ENCODE results near the gene BCO2. TPM values are rescaled to one million over a fixed set of nuclear protein-coding genes. Genes with fewer than 3 reads are reported as not detected.

BCO2 gene, protein sequence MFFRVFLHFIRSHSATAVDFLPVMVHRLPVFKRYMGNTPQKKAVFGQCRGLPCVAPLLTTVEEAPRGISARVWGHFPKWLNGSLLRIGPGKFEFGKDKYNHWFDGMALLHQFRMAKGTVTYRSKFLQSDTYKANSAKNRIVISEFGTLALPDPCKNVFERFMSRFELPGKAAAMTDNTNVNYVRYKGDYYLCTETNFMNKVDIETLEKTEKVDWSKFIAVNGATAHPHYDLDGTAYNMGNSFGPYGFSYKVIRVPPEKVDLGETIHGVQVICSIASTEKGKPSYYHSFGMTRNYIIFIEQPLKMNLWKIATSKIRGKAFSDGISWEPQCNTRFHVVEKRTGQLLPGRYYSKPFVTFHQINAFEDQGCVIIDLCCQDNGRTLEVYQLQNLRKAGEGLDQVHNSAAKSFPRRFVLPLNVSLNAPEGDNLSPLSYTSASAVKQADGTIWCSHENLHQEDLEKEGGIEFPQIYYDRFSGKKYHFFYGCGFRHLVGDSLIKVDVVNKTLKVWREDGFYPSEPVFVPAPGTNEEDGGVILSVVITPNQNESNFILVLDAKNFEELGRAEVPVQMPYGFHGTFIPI
- total RNA-seq (10 to 100 TPM in 1 of 5 donors, 1 to 10 TPM in 1, under 1 TPM in 2, not detected in 1; 0.87 to 21.8 (median 1.3) TPM), polyA plus RNA-seq (1 to 10 TPM; 1.4 to 7.8 (median 2.9) TPM)
- long read RNA-seq, donor 1: 0 reads
- long read RNA-seq, donor 2: 0 reads
- long read RNA-seq, donor 3: 0 reads
- long read RNA-seq, donor 4: 0 reads
- long read RNA-seq, donor 5: 0 reads
- long read RNA-seq, donor 6, partial matches to known transcripts: 0 of 1 reads
- long read RNA-seq, donor 6, other reads (novel, unspliced or antisense): 0 of 1 reads
- long read RNA-seq, donor 7: 0 reads
- long read RNA-seq, donor 8: 0 reads
- long read RNA-seq, donor 9: 0 reads
- long read RNA-seq, donor 10, partial matches to known transcripts: 0 of 1 reads
- long read RNA-seq, donor 10, other reads (novel, unspliced or antisense): 0 of 1 reads

GRCh38 chr11:112174789-112175598, at the start of gene BCO2:
TSS of gene BCO2 (plus strand) at chr11:112175512. CDS start at chr11:112175602, 90 bp downstream.
- TF ChIP-seq EP300 (IDR thresholded peaks at IDR 0.05): no peak
- TF ChIP-seq, protein P1, sequence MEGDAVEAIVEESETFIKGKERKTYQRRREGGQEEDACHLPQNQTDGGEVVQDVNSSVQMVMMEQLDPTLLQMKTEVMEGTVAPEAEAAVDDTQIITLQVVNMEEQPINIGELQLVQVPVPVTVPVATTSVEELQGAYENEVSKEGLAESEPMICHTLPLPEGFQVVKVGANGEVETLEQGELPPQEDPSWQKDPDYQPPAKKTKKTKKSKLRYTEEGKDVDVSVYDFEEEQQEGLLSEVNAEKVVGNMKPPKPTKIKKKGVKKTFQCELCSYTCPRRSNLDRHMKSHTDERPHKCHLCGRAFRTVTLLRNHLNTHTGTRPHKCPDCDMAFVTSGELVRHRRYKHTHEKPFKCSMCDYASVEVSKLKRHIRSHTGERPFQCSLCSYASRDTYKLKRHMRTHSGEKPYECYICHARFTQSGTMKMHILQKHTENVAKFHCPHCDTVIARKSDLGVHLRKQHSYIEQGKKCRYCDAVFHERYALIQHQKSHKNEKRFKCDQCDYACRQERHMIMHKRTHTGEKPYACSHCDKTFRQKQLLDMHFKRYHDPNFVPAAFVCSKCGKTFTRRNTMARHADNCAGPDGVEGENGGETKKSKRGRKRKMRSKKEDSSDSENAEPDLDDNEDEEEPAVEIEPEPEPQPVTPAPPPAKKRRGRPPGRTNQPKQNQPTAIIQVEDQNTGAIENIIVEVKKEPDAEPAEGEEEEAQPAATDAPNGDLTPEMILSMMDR (IDR thresholded peaks at IDR 0.05): peak in 5 of 7 experiments; percentile 35 to 73 (median 66)
- TF ChIP-seq POLR2A (IDR thresholded peaks at IDR 0.05): no peak
- peak in 2 of 3 donors; percentile 20 to 37 for TF ChIP-seq POLR2AphosphoS5 (IDR thresholded peaks at IDR 0.05)
- H3K27ac ChIP-seq: peak within 1 kb of the TSS in 4 of 5 donors; percentile 2 to 81 (median 34)
- intact Hi-C loops (cut with DNase I; ENCODE audit: low total_unique reads): no loop called here
- WGBS, 5 donors: 4 to 6% (median 5%) methylated on average over 11 of the region's 11 CpGs
- H3K4me3 ChIP-seq: peak within 1 kb of the TSS; percentile 26 to 37 (median 28)
- peaks cover 0 to 17% (median 7%) of the 10 kb centered on the region in 4 donors for H3K4me1 ChIP-seq
- H3K9me3 ChIP-seq: no peaks in the 10 kb centered on the region
- DNase-seq: peak; percentile 72 to 95
- H3K36me3 ChIP-seq: no peaks in the 10 kb centered on the region
- no peaks in the 10 kb centered on the region for H3K27me3 ChIP-seq

DNA sequence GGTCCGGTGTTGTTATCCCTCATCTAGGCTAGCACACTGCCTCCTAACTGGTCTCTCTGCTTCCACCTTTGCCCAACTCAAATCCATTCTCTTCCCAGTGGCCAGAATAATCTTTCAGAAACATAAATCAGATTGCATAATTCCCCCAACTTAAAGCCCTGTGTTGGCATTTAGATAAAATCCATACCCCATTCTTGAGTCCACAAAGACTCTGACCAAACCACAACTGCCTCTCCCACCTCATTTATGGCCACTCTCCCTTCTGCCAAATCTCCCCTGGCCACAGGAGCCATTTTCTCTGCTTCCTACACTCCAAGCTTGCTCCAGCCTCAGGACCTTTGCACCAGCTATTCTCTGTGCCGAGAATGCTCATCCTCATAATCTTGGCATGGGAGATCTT, 48.3 kb upstream of the BCO2 start:
- Histone ChIP-seq H3K4me3 (no peak overlapping the region), H3K27me3 (no peaks in the 10 kb centered on the region), H3K27ac (no peak overlapping the region), H3K4me1 (peaks cover 0 to 14% (median 4%) of the 10 kb centered on the region in 4 donors), H3K36me3 (no peaks in the 10 kb centered on the region), H3K9me3 (no peaks in the 10 kb centered on the region)
- no peak for TF ChIP-seq POLR2AphosphoS5 (IDR thresholded peaks at IDR 0.05)
- TF ChIP-seq, protein P1 (IDR thresholded peaks at IDR 0.05): no peak
- TF ChIP-seq POLR2A (IDR thresholded peaks at IDR 0.05): no peak
- no peak for TF ChIP-seq EP300 (IDR thresholded peaks at IDR 0.05)
- DNase-seq: no peak
- intact Hi-C loops (cut with DNase I; ENCODE audit: low total_unique reads): no loop called here
- 97 to 100% (median 98%) methylated on average over 2 of the region's 2 CpGs for WGBS, 5 donors

- Histone ChIP-seq H3K4me1 (peaks cover 0 to 14% (median 6%) of the 10 kb centered on the region in 4 donors), H3K9me3 (no peaks in the 10 kb centered on the region), H3K36me3 (no peaks in the 10 kb centered on the region), H3K27ac (no peak overlapping the region), H3K27me3 (no peaks in the 10 kb centered on the region), H3K4me3 (no peak overlapping the region)
- peak; percentile 36 to 39 for DNase-seq
- TF ChIP-seq POLR2AphosphoS5 (IDR thresholded peaks at IDR 0.05) (no peak), EP300 (IDR thresholded peaks at IDR 0.05) (no peak), POLR2A (IDR thresholded peaks at IDR 0.05) (no peak)
- TF ChIP-seq, protein P1 (IDR thresholded peaks at IDR 0.05): no peak
- WGBS, 5 donors: 43 to 68% (median 60%) methylated on average over 2 to 3 of the region's 3 CpGs
- intact Hi-C loops (cut with DNase I; ENCODE audit: low total_unique reads): no loop called here
Observed at GRCh38 chr11:112128483-112129121, 46.7 kb upstream of the BCO2 start.
